Neural cell (in vitro differentiated cells): ENCODE data around the gene CA11. TPM values are rescaled to one million over a fixed set of nuclear protein-coding genes. Genes with fewer than 3 reads are reported as not detected.

ENCODE experiments used
- H2AFZ ChIP-seq: fragments of 200-600, 300-800 bp; sonication (generic), shearing (Covaris generic); 2 replicates; pipeline ENCODE4 v1.6.0; 2014; ENCODE audit warnings: low read depth, mild to moderate bottlenecking, antibody characterized with exemption, low read length, moderate library complexity
- H3F3A ChIP-seq: fragments of 200-600 bp; shearing (Covaris generic); 2 replicates; pipeline ENCODE4 v1.6.1; 2016; ENCODE audit warnings: mild to moderate bottlenecking, moderate library complexity, mixed read lengths, antibody characterized with exemption, low read length; ENCODE audit not compliant: insufficient read depth, poor library complexity, severe bottlenecking
- H3K27ac ChIP-seq: fragments of 200-600, 300-800 bp; sonication (generic), shearing (Covaris generic); 2 replicates; pipeline ENCODE4 v1.5.1; 2014; ENCODE audit warnings: mild to moderate bottlenecking, low read length, moderate library complexity
- H3K27me3 ChIP-seq: fragments of 300-800, 200-600 bp; sonication (generic), shearing (Covaris generic); 2 replicates; pipeline ENCODE4 v1.6.0; 2014; ENCODE audit warnings: mild to moderate bottlenecking, low read depth, low read length, moderate library complexity; ENCODE audit not compliant: insufficient read depth
- H3K36me3 ChIP-seq: fragments of 300-800, 200-600 bp; sonication (generic), shearing (Covaris generic); 2 replicates; pipeline ENCODE4 v1.5.1; 2014; ENCODE audit warnings: mild to moderate bottlenecking, antibody characterized with exemption, low read length, moderate library complexity; ENCODE audit not compliant: insufficient read depth
- H3K4me2 ChIP-seq: fragments of 300-800, 200-600 bp; sonication (generic), shearing (Covaris generic); 2 replicates; pipeline ENCODE4 v1.6.0; 2014; ENCODE audit warnings: mild to moderate bottlenecking, low read length
- H3K4me3 ChIP-seq: fragments of 300-800, 200-600 bp; sonication (generic), shearing (Covaris generic); 2 replicates; pipeline ENCODE4 v1.5.1; 2014; ENCODE audit warnings: mild to moderate bottlenecking, low read length, moderate library complexity
- H3K79me2 ChIP-seq: fragments of 200-600 bp; shearing (Covaris generic); replicated peaks from 2 replicates; pipeline ENCODE4 v1.6.0; 2014; ENCODE audit warnings: mild to moderate bottlenecking, low read length, moderate library complexity; ENCODE audit not compliant: insufficient read depth
- H3K9ac ChIP-seq: fragments of 300-800, 200-600 bp; sonication (generic), shearing (Covaris generic); 2 replicates; pipeline ENCODE4 v1.6.1; 2016; ENCODE audit warnings: mild to moderate bottlenecking, low read length, mixed read lengths
- H3K9me2 ChIP-seq: fragments of 200-600 bp; shearing (Covaris generic); 2 replicates; pipeline ENCODE4 v1.6.1; 2016; ENCODE audit warnings: mild to moderate bottlenecking, low read length, mixed read lengths; ENCODE audit not compliant: insufficient read depth
- H3K9me3 ChIP-seq: fragments of 200-600, 300-800 bp; sonication (generic), shearing (Covaris generic); 2 replicates; pipeline ENCODE4 v1.6.1; 2016; ENCODE audit warnings: mild to moderate bottlenecking, mixed run types, low read length, moderate library complexity, mixed read lengths
- H4K20me1 ChIP-seq: fragments of 200-600 bp; shearing (Covaris generic); 2 replicates; pipeline ENCODE4 v1.6.1; 2016; ENCODE audit warnings: mild to moderate bottlenecking, mixed run types; ENCODE audit not compliant: insufficient read depth
- CTCF ChIP-seq: fragments of 450-650 bp; IDR thresholded peaks from 2 replicates; pipeline ENCODE4 v1.5.1; 2014; ENCODE audit warnings: antibody characterized with exemption, mild to moderate bottlenecking, moderate library complexity; ENCODE audit not compliant: poor library complexity, severe bottlenecking
- EP300 ChIP-seq: fragments of 450-650 bp; conservative IDR thresholded peaks from 2 replicates; pipeline ENCODE4 v1.6.1; 2014; ENCODE audit warnings: antibody characterized with exemption, mild to moderate bottlenecking, moderate library complexity; ENCODE audit not compliant: poor library complexity, severe bottlenecking
- EZH2 ChIP-seq: fragments of 200-600, 300-800 bp; shearing (Covaris generic), sonication (generic); IDR thresholded peaks from 2 replicates; pipeline ENCODE4 v1.6.1; 2014; ENCODE audit warnings: antibody characterized with exemption, low read length, borderline replicate concordance, mild to moderate bottlenecking; ENCODE audit not compliant: insufficient read depth, poor library complexity, severe bottlenecking
- MXI1 ChIP-seq: fragments of 450-650 bp; conservative IDR thresholded peaks from 2 replicates; pipeline ENCODE4 v1.6.1; 2014; ENCODE audit warnings: antibody characterized with exemption, mild to moderate bottlenecking; ENCODE audit not compliant: poor library complexity, severe bottlenecking
- POLR2AphosphoS5 ChIP-seq: IDR thresholded peaks from 2 replicates; pipeline ENCODE4 v1.6.1; 2012
- RAD21 ChIP-seq: fragments of 450-650 bp; conservative IDR thresholded peaks from 2 replicates; pipeline ENCODE4 v1.6.1; 2014; ENCODE audit warnings: antibody characterized with exemption, mild to moderate bottlenecking, moderate library complexity
- REST ChIP-seq: IDR thresholded peaks from 2 replicates; pipeline ENCODE4 v1.6.1; 2012; ENCODE audit warnings: borderline replicate concordance
- SMC3 ChIP-seq: fragments of 450-650 bp; conservative IDR thresholded peaks from 2 replicates; pipeline ENCODE4 v1.6.1; 2014; ENCODE audit warnings: antibody characterized with exemption, mild to moderate bottlenecking, moderate library complexity; ENCODE audit not compliant: poor library complexity
- TAF1 ChIP-seq: IDR thresholded peaks from 2 replicates; pipeline ENCODE4 v1.6.1; 2012; ENCODE audit warnings: low read depth
- polyA plus RNA-seq: library from polyadenylated mRNA; depleted of rRNA; stranded (reverse); fragments of >200 nt; gene quantifications from 2 replicates; pipeline ENCODE4 v1.2.3, GENCODE V29; 2014

Gene CA11
- polyA plus RNA-seq, 1 donor from 2014 or later: 108 TPM

DNA sequence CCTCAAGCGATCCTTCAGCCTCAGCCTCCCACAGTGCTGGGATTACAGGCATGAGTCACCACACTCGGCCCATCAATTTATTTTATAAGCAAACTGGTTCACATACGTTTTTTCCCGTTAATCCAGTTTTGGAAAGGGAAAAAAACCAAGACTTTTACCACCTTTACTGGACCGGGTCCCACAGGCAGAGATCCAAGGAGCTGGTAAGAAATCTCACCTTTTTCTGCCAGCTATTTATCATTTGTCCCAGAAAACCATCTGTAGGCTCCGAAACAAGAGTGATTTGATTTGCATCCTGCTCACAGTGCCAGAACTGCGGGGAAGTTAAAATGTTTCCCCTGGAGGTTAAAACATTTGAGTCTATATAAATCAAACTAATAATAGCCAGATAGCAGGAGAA lies 43.5 kb upstream of the CA11 start:
- Histone ChIP-seq H3K36me3 (no peaks in the 10 kb centered on the region), H3K9me3 (no peaks in the 10 kb centered on the region), H3K9ac (no peak overlapping the region), H3K27me3 (no peaks in the 10 kb centered on the region), H3K27ac (no peak overlapping the region), H3K4me2 (no peak overlapping the region), H3K79me2 (no peaks in the 10 kb centered on the region), H3F3A (no peaks in the 10 kb centered on the region), H4K20me1 (no peaks in the 10 kb centered on the region), H3K4me3 (no peak overlapping the region), H2AFZ (no peak overlapping the region), H3K9me2 (no peaks in the 10 kb centered on the region)
- no peak for TF ChIP-seq MXI1
- TF ChIP-seq TAF1: no peak
- no peak for TF ChIP-seq POLR2AphosphoS5
- no peak for TF ChIP-seq REST
- no peak for TF ChIP-seq RAD21
- no peak for TF ChIP-seq SMC3
- TF ChIP-seq EZH2: no peak
- TF ChIP-seq EP300: no peak
- TF ChIP-seq CTCF: no peak

GRCh38 chr19:48687776-48688175 lies 41.8 kb upstream of the CA11 start:
- no peaks in the 10 kb centered on the region for H3K27me3 ChIP-seq
- H3K9me2 ChIP-seq: no peaks in the 10 kb centered on the region

More at GRCh38 chr19:48687776-48688175, 41.8 kb upstream of the CA11 start:
- Histone ChIP-seq H3F3A (no peaks in the 10 kb centered on the region), H3K9me3 (no peaks in the 10 kb centered on the region), H3K9ac (no peak overlapping the region), H3K4me2 (no peak overlapping the region), H3K27ac (no peak overlapping the region), H3K79me2 (no peaks in the 10 kb centered on the region), H3K36me3 (no peaks in the 10 kb centered on the region), H3K4me3 (no peak overlapping the region), H2AFZ (no peak overlapping the region), H4K20me1 (no peaks in the 10 kb centered on the region)
- TF ChIP-seq CTCF (no peak), EZH2 (no peak), RAD21 (no peak), REST (no peak), MXI1 (no peak), EP300 (no peak), SMC3 (no peak), TAF1 (no peak), POLR2AphosphoS5 (no peak)
